Vagina (tissue), 2 donors: ENCODE measurements around the gene UST. TPM values are rescaled to one million over a fixed set of nuclear protein-coding genes. Genes with fewer than 3 reads are reported as not detected.

ENCODE experiments used
- DNase-seq, 2 donors: peaks; one replicate each; pipeline ENCODE4 v3.0.0-alpha.2; 2017; ENCODE audit errors: extremely low spot score in 2 of 2
- H3K27ac ChIP-seq: fragments of 200-600 bp; sonication (generic); one replicate; pipeline ENCODE4 v1.5.1; 2019
- H3K27me3 ChIP-seq: fragments of 200-600 bp; sonication (generic); one replicate; pipeline ENCODE4 v1.5.1; 2019
- H3K36me3 ChIP-seq, 2 donors: fragments of 200-600 bp; sonication (generic); one replicate each; pipeline ENCODE4 v1.5.1; 2017 to 2019
- H3K4me1 ChIP-seq: fragments of 200-600 bp; sonication (generic); one replicate; pipeline ENCODE4 v1.5.1; 2019
- H3K4me3 ChIP-seq, 2 donors: fragments of 200-600 bp; sonication (generic); 1 replicate in 1 of 2; 2 replicates in 1 of 2; pipeline ENCODE4 v1.5.1; 2016 to 2019
- H3K9me3 ChIP-seq: fragments of 200-600 bp; sonication (generic); one replicate; pipeline ENCODE4 v1.5.1; 2019
- POLR2A ChIP-seq, 2 donors: fragments of 450-650 bp; IDR thresholded peaks; one replicate each; pipeline ENCODE4 v1.6.1; 2017; ENCODE audit warnings: antibody characterized with exemption in 2 of 2, mild to moderate bottlenecking in 2 of 2, moderate library complexity in 2 of 2
- POLR2AphosphoS5 ChIP-seq, 2 donors: sonication (generic); formaldehyde crosslinking; IDR thresholded peaks; one replicate each; pipeline ENCODE4 v1.9.0; 2017; ENCODE audit warnings: antibody characterized with exemption in 2 of 2, mild to moderate bottlenecking in 2 of 2, low read depth in 1 of 2; ENCODE audit not compliant: insufficient read depth in 1 of 2
- intact Hi-C: fragments of 100-400 bp; cut with DNase I; formaldehyde crosslinking; loops from one replicate; pipeline ENCODE4 v1.15.1; 2023
- total RNA-seq: library from RNA; depleted of rRNA; stranded (reverse); fragments of >200 nt; gene quantifications from one replicate; pipeline ENCODE4 v1.2.3, GENCODE V29; 2016
- TF ChIP-seq, protein P1 (sequence below), 3 experiments: fragments of 450-650 bp in 2 of 3; fragments of 200-600 bp in 1 of 3; sonication (generic) in 1 of 3; IDR thresholded peaks; one replicate each; pipeline ENCODE4 v1.5.1; 2017 to 2019; ENCODE audit warnings: antibody characterized with exemption in 3 of 3, mild to moderate bottlenecking in 2 of 3, moderate library complexity in 2 of 3

The UST gene
- total RNA-seq, 1 donor from 2014 or later: 14.2 TPM

DNA sequence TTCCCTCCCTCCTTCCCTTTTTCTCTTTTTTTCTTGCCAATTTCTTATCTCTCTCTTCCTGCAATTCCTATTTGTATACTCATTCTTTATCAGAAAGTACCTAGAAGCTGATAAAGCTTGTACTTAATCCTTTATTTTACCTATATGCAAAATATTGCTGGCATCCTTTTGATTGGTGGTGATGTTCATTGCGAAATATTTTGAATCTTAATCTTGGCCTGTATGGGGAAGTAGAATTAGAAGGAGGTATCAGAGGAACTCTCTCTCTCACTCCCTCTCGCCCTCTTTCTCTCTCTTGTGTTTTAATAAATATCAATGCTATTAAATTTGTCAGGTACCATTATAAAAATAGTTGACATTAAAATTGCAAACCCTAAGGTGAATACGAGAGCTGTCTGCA is 52.8 kb downstream of the UST start:
- Histone ChIP-seq H3K4me3 (no peak overlapping the region), H3K4me1 (peaks cover 34% of the 10 kb centered on the region), H3K27me3 (no peaks in the 10 kb centered on the region), H3K9me3 (no peaks in the 10 kb centered on the region), H3K27ac (no peak overlapping the region), H3K36me3 (no peaks in the 10 kb centered on the region)
- DNase-seq: no peak
- TF ChIP-seq, protein P1, sequence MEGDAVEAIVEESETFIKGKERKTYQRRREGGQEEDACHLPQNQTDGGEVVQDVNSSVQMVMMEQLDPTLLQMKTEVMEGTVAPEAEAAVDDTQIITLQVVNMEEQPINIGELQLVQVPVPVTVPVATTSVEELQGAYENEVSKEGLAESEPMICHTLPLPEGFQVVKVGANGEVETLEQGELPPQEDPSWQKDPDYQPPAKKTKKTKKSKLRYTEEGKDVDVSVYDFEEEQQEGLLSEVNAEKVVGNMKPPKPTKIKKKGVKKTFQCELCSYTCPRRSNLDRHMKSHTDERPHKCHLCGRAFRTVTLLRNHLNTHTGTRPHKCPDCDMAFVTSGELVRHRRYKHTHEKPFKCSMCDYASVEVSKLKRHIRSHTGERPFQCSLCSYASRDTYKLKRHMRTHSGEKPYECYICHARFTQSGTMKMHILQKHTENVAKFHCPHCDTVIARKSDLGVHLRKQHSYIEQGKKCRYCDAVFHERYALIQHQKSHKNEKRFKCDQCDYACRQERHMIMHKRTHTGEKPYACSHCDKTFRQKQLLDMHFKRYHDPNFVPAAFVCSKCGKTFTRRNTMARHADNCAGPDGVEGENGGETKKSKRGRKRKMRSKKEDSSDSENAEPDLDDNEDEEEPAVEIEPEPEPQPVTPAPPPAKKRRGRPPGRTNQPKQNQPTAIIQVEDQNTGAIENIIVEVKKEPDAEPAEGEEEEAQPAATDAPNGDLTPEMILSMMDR (IDR thresholded peaks at IDR 0.05): no peak
- intact Hi-C loops: no loop called here

DNA sequence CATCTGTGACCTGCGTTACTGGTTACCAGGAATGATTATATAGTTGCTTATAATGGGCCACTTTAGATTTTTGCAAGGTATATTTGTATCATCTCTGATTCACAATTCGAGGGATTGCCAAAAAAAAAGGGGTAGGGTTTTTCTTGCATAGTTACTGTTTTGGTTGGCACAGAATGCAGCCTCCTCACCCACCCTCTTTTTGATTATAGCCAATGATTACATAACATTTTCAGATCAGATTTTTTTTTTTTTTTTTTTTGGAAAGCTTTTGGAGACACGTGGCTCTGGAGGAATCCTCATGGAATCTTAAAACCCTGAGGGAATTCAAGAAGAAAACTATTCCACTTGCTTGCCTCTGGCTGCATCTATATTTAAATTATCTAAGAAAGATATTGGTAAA is 53.7 kb downstream of the UST start:
- no peak overlapping the region for H3K27ac ChIP-seq
- no peaks in the 10 kb centered on the region for H3K27me3 ChIP-seq
- H3K4me3 ChIP-seq: no peak overlapping the region
- intact Hi-C loops: no loop called here
- H3K9me3 ChIP-seq: no peaks in the 10 kb centered on the region
- H3K4me1 ChIP-seq: peaks cover 42% of the 10 kb centered on the region
- no peak for DNase-seq
- TF ChIP-seq, protein P1 (IDR thresholded peaks at IDR 0.05): no peak
- TF ChIP-seq POLR2A (IDR thresholded peaks at IDR 0.05) (no peak), POLR2AphosphoS5 (IDR thresholded peaks at IDR 0.05; ENCODE audit: insufficient read depth in 1 of 2, low read depth in 1 of 2) (no peak)
- H3K36me3 ChIP-seq: no peaks in the 10 kb centered on the region

DNA sequence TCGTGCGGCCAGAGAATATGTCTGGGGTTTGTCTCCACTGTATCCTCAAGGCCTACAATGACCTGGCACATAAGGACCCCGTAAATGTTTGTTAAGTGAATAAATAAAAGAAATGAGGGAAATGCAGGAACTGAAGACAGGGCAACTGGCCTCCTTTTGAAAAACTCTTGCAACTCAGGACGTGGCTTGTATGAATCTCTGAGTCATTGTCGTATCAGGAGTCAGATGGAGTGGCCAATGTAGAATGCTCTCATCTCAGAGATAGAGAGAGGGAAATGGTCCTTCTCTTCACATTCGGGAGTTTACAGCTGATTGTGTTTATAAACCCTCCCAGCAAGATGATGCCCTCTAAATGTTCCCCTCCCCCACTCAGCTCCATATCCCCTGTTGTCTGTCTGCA is 57.1 kb downstream of the UST start:
- no peaks in the 10 kb centered on the region for H3K27me3 ChIP-seq
- TF ChIP-seq POLR2A (IDR thresholded peaks at IDR 0.05) (no peak), POLR2AphosphoS5 (IDR thresholded peaks at IDR 0.05; ENCODE audit: insufficient read depth in 1 of 2, low read depth in 1 of 2) (no peak)
- TF ChIP-seq, protein P1 (IDR thresholded peaks at IDR 0.05): no peak
- H3K4me1 ChIP-seq: peaks cover 53% of the 10 kb centered on the region
- DNase-seq: no peak
- intact Hi-C loops: no loop called here
- no peaks in the 10 kb centered on the region for H3K36me3 ChIP-seq
- no peak overlapping the region for H3K4me3 ChIP-seq
- H3K27ac ChIP-seq: no peak overlapping the region
- no peaks in the 10 kb centered on the region for H3K9me3 ChIP-seq

DNA sequence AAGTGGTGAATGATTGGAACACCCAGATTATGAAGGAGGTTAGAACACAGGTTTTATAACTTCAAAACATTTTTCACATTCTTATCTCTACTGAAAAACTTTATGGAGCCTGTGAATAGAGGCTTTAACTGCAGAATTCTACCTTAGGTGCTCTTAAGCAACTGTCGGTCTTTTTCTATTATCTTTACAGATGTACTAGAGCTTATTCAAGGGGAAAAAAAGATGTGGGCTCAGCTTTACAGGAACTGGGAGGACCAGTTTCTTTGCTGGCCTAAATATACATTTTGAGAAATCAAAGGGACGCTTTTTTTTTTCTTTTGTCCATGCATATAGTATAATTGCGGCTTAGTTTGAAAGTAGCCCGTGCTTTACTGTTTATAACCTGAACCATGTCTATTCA is 58.9 kb downstream of the UST start:
- H3K4me1 ChIP-seq: peaks cover 36% of the 10 kb centered on the region
- intact Hi-C loops: no loop called here
- H3K27ac ChIP-seq: no peak overlapping the region
- no peak for DNase-seq
- no peak for TF ChIP-seq POLR2AphosphoS5 (IDR thresholded peaks at IDR 0.05; ENCODE audit: insufficient read depth in 1 of 2, low read depth in 1 of 2)
- TF ChIP-seq POLR2A (IDR thresholded peaks at IDR 0.05): no peak
- TF ChIP-seq, protein P1 (IDR thresholded peaks at IDR 0.05): no peak
- H3K4me3 ChIP-seq: peak overlapping the region in 1 of 2 donors; percentile 6
- no peaks in the 10 kb centered on the region for H3K36me3 ChIP-seq
- H3K9me3 ChIP-seq: no peaks in the 10 kb centered on the region
- no peaks in the 10 kb centered on the region for H3K27me3 ChIP-seq

DNA sequence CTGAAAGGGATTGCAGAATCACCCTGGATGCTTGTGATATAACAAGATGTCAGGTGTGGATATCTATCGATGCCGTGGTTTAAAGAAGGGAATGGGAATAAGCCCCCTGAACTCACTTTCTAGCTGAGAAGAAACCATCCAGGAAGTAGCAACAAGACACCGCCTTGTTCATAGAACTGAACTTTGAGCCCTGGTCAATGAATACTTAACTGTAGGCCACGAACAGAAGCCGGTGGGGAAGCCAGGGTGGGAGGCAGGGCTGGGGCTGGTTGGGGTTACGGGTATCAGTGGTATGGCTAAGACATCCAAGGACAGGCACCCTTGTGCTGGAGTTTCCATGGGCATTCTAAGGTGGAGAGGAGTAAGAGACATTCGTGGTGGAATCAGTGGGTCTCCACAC is 61.0 kb downstream of the UST start:
- no peak overlapping the region for H3K4me3 ChIP-seq
- H3K9me3 ChIP-seq: no peaks in the 10 kb centered on the region
- DNase-seq: no peak
- H3K4me1 ChIP-seq: peaks cover 29% of the 10 kb centered on the region
- no peaks in the 10 kb centered on the region for H3K27me3 ChIP-seq
- intact Hi-C loops: no loop called here
- H3K36me3 ChIP-seq: no peaks in the 10 kb centered on the region
- TF ChIP-seq, protein P1 (IDR thresholded peaks at IDR 0.05): no peak
- TF ChIP-seq POLR2AphosphoS5 (IDR thresholded peaks at IDR 0.05; ENCODE audit: insufficient read depth in 1 of 2, low read depth in 1 of 2) (no peak), POLR2A (IDR thresholded peaks at IDR 0.05) (no peak)
- H3K27ac ChIP-seq: no peak overlapping the region
